ENCODE results near the gene SET.
"Not testable (repeated sequence)": the region's sequence is repeated elsewhere in the genome, so short reads cannot be mapped to it uniquely, and the experiment has no call there.

SET gene, protein sequence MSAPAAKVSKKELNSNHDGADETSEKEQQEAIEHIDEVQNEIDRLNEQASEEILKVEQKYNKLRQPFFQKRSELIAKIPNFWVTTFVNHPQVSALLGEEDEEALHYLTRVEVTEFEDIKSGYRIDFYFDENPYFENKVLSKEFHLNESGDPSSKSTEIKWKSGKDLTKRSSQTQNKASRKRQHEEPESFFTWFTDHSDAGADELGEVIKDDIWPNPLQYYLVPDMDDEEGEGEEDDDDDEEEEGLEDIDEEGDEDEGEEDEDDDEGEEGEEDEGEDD

DNA sequence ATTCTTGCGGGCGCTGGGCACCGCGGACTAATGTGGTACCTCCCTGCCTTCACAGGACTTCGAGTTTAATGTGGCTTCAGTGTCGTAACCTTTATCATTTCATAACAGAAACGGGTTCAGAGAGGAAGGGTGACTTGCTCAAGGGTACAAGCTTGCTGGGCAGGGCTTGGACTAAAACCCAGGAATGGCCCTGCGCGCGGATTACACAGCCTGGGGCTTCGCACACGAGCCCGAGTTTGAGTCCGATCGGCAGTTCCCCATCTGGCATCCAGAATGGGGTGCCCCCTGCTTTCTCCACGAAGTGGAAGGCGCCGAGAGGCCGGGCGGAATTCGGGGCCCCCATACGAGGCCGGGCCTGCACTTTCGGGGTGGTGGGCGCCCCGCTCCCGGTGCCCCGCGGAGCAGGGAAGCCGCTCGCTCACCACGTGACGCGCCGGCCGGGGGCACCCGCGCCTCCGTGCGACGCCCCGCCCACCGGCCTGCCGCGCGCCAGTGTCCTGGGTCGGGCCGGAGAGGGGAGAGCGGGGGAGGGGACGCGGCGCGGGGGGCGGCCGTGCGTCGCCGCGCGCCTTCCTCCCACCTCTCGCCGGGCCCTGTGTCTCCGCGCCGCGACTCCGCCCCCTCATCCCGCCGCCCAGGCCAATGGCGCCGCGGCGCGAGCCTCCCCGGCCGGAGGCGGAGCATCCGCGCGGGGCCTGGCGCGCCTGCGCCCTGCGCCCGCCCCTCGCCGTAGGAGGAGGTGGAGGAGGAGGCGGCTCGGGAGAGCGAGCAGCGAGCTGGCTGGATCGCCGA is at the start of gene SET:
Gene SET, plus strand, starts transcription at position 722 of the 792 bp plus-strand sequence. CDS start 361 bp downstream, outside the sequence.
- peak within 1 kb of the TSS; percentile 92 for H3K4me3 ChIP-seq (ENCODE audit: low read depth, low read length)
- TF ChIP-seq, protein P1, sequence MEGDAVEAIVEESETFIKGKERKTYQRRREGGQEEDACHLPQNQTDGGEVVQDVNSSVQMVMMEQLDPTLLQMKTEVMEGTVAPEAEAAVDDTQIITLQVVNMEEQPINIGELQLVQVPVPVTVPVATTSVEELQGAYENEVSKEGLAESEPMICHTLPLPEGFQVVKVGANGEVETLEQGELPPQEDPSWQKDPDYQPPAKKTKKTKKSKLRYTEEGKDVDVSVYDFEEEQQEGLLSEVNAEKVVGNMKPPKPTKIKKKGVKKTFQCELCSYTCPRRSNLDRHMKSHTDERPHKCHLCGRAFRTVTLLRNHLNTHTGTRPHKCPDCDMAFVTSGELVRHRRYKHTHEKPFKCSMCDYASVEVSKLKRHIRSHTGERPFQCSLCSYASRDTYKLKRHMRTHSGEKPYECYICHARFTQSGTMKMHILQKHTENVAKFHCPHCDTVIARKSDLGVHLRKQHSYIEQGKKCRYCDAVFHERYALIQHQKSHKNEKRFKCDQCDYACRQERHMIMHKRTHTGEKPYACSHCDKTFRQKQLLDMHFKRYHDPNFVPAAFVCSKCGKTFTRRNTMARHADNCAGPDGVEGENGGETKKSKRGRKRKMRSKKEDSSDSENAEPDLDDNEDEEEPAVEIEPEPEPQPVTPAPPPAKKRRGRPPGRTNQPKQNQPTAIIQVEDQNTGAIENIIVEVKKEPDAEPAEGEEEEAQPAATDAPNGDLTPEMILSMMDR (IDR thresholded peaks at IDR 0.05; ENCODE audit: borderline replicate concordance, insufficient read depth, low read depth, low read length) = no peak

DNA sequence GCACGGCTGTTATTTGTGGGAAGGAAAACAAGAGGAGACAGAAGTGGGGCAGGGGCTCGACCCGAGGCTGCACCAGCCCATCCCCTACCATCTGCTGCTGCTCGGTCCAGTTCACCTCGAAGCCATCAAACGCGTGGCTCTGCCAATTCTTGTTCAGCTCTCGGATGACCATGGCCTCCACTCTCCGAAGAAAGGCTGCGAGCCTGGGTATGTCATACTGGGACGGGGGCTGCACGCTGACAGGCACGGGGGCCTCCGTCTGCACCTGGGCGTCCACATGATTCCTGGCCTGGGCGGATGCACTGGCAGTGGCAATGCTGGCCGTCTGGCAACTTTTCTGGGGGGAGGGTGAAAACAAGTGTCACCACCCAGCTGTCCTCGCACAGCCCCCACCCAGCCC is 48.4 kb upstream of the SET start:
- TF ChIP-seq, protein P1 (IDR thresholded peaks at IDR 0.05; ENCODE audit: borderline replicate concordance, insufficient read depth, low read depth, low read length) = no peak
- no peak overlapping the region for H3K4me3 ChIP-seq (ENCODE audit: low read depth, low read length)

DNA sequence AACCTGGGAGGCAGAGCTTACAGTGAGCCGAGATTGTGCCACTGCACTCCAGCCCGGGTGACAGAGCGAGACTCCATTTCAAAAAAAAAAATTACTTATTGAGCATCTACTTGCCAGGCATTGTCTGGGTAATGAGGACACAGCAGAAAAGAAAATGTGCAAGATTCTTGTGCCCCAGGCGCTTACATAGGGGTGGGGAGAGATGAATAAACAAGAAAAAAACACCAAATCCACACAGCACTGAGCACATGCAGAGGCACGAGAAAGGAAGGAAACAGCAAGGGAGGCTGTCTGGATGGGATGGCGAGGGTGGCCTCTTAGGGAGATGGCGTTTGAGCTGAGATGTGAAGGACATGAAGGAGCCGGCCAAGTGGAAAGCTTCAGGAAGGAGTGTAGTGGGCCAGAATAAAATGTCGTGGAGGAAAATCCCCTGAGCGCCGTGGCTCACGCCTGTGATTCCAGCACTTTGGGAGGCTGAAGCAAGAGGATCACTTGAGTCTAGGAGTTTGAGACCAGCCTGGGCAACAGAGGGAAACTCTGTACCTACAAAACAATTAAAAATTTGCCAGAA is 46.3 kb upstream of the SET start:
- H3K4me3 ChIP-seq (ENCODE audit: low read depth, low read length) = no peak overlapping the region
- TF ChIP-seq, protein P1 (IDR thresholded peaks at IDR 0.05; ENCODE audit: borderline replicate concordance, insufficient read depth, low read depth, low read length) = no peak

DNA sequence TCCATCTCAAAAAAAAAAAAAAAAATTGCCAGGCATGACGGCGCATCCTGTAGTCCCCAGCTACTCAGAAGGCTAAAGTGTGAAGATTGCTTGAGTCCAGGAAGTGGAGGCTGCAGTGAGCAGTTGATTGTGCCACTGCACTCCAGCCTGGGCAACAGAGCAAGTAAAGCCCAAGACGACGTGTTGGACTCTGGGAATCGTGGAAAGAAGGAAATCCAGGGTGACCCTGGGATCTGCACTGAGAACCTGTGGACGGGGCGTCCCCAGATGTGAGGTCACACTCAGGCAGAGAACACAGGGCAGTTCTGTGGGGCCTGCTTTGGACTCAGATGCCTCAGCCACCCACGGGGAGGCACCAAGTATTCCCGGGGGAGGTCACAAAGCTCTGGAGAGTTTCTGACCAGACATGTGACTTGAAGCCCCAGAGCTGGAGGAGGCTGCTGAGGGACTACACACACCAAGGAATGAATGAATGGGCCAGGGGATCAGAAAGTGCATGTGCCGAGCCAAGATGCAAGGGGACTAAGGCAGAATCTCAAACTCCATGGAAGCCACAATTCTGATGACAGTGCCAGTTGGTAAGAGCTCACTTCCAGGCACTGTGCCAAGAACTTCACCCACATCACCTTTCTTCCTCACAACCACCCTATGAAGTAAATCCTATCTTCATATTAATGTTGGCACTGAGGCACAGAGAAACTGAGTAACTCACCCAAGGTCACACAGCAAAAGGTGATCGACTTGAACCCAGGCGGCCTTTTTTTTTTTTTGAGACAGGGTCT is 45.3 kb upstream of the SET start:
- H3K4me3 ChIP-seq (ENCODE audit: low read depth, low read length) = no peak overlapping the region
- TF ChIP-seq, protein P1 (IDR thresholded peaks at IDR 0.05; ENCODE audit: borderline replicate concordance, insufficient read depth, low read depth, low read length) = no peak

DNA sequence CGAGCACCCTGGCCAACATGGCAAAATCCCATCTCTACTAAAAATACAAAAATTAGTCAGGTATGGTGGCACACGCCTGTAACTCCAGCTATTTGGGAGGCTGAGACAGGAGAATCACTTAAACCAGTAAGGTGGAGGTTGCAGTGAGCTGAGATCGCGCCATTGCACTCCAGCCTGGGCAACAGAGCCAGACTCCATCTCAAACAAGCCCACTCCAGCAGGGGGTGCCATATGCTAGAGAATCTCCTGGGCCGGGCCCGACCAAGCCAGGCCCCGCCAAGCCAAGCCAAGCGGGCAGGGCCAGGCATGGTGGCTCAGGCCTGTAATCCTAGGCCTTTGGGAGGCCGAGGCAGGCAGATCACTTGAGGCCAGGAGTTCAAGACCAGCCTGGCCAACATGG is 40.8 kb upstream of the SET start:
- TF ChIP-seq, protein P1 (IDR thresholded peaks at IDR 0.05; ENCODE audit: borderline replicate concordance, insufficient read depth, low read depth, low read length) = peak; percentile 21; the same call in 1 of the 2 replicates
- H3K4me3 ChIP-seq (ENCODE audit: low read depth, low read length) = not testable (repeated sequence)

DNA sequence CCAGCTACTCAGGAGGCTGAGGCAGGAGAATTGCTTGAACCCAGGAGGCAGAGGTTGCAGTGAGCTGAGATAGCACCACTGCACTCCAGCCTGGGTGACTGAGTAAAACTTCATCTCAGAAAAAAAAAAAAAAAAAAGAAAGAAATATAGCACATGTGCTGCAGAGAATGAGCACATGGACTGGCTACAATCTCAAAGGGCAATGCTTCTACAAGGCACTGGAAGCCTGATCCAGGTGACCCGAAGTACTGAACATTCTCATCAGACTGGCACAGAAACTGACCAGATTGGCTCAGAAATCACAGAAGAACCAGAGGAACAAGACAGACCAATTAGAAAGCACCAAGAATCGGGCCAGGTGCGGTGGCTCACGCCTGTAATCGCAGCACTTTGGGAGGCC is 37.2 kb upstream of the SET start:
- H3K4me3 ChIP-seq (ENCODE audit: low read depth, low read length) = no peak overlapping the region
- TF ChIP-seq, protein P1 (IDR thresholded peaks at IDR 0.05; ENCODE audit: borderline replicate concordance, insufficient read depth, low read depth, low read length) = no peak
